Measurements from ENCODE around the gene CEP43. TPM values are rescaled to one million over a fixed set of nuclear protein-coding genes. Genes with fewer than 3 reads are reported as not detected.

The CEP43 gene
- total RNA-seq, 1 experiment from 2014 or later: 34.2 TPM

DNA sequence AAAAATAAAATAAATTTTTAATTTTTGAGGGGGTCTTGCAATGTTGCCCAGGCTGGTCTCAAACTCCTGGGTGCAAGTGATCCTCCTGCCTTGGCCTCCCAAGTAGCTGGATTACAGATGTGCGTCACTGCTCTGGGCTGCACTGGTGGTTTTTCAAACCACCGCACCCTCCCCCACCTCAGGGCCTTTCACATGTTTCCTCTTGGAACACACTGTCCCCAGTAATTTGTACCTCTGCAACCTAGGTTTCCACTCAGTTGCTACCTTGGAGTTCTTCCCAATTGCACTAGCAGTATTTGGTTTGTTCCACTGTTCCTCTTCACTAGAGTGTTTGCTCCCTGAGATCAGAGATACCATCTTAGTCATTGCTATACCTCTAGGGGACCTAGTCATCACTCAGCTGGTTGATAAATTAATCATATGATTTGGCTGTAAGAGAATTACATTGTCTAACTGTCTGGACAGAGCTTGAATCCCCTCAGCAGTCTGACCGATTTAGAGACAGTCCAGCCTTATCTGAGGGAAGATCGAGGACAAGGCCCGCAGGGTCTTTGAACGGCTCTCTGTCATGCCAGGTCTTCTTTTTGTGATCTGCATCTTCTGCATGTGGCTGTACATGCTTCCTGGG, 32.0 kb downstream of the CEP43 start:
- no peak for DNase-seq (ENCODE audit: low spot score)
- Histone ChIP-seq H3K9me3 (ENCODE audit: low read depth, low read length, poor library complexity, severe bottlenecking) (no peaks in the 10 kb centered on the region), H3K4me1 (ENCODE audit: insufficient read depth, low read length, poor library complexity, severe bottlenecking) (no peaks in the 10 kb centered on the region), H3K27me3 (replicated peaks; ENCODE audit: insufficient read depth, low read depth, low read length, poor library complexity) (no peaks in the 10 kb centered on the region), H3K4me3 (ENCODE audit: low read depth, low read length, poor library complexity, severe bottlenecking) (no peak overlapping the region), H3K36me3 (ENCODE audit: insufficient read depth, low read length, poor library complexity, severe bottlenecking) (peaks cover 63% of the 10 kb centered on the region), H3K27ac (ENCODE audit: low read depth, low read length, poor library complexity, severe bottlenecking) (no peak overlapping the region)
- no TSS peak for BruUV-seq (replicated peaks)
- ChIA-PET POLR2A (ENCODE audit: low non-redundant PET) (no interaction called here), CTCF (no interaction called here)
- TF ChIP-seq EZH2 (IDR thresholded peaks at IDR 0.05; ENCODE audit: borderline replicate concordance, low read depth, low read length, poor library complexity, severe bottlenecking) (no peak), CTCF (conservative IDR thresholded peaks at IDR 0.05; ENCODE audit: low read depth, low read length) (no peak)
- intact Hi-C loops (cut with micrococcal nuclease; ENCODE audit: unreplicated experiment): no loop called here

- BruUV-seq (replicated peaks): no TSS peak
- intact Hi-C loops (cut with micrococcal nuclease; ENCODE audit: unreplicated experiment): no loop called here
- H3K4me1 ChIP-seq (ENCODE audit: insufficient read depth, low read length, poor library complexity, severe bottlenecking): no peaks in the 10 kb centered on the region
- H3K9me3 ChIP-seq (ENCODE audit: low read depth, low read length, poor library complexity, severe bottlenecking): no peaks in the 10 kb centered on the region
- ChIA-PET POLR2A (ENCODE audit: low non-redundant PET) (no interaction called here), CTCF (no interaction called here)
- no peak overlapping the region for H3K27ac ChIP-seq (ENCODE audit: low read depth, low read length, poor library complexity, severe bottlenecking)
- no peak overlapping the region for H3K4me3 ChIP-seq (ENCODE audit: low read depth, low read length, poor library complexity, severe bottlenecking)
- TF ChIP-seq CTCF (conservative IDR thresholded peaks at IDR 0.05; ENCODE audit: low read depth, low read length) (no peak), EZH2 (IDR thresholded peaks at IDR 0.05; ENCODE audit: borderline replicate concordance, low read depth, low read length, poor library complexity, severe bottlenecking) (no peak)
- no peaks in the 10 kb centered on the region for H3K27me3 ChIP-seq (replicated peaks; ENCODE audit: insufficient read depth, low read depth, low read length, poor library complexity)
- H3K36me3 ChIP-seq (ENCODE audit: insufficient read depth, low read length, poor library complexity, severe bottlenecking): peaks cover 47% of the 10 kb centered on the region
- no peak for DNase-seq (ENCODE audit: low spot score)
Measured at GRCh38 chr6:167034056-167034455, 34.9 kb downstream of the CEP43 start.

DNA sequence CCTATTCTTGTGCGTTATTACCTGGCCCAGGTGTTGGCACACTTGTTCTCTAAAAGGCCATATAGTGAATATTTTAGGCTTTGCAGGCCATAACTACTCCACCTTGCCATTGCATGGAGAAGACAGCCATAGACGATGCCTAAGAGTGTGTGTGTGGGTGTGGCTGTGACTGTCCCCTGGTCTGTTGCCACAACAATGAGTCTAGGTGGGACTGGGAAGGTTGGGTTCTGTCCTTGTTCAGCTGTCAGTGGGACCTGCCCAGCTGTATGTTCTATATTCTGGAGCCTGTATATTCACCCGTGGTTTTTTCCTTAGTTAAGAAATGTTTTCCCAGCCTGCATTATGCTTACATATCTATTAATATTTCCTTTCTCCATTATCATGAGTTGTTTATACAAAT, 38.6 kb downstream of the CEP43 start:
- TF ChIP-seq EZH2 (IDR thresholded peaks at IDR 0.05; ENCODE audit: borderline replicate concordance, low read depth, low read length, poor library complexity, severe bottlenecking) (no peak), CTCF (conservative IDR thresholded peaks at IDR 0.05; ENCODE audit: low read depth, low read length) (no peak)
- intact Hi-C loops (cut with micrococcal nuclease; ENCODE audit: unreplicated experiment): no loop called here
- BruUV-seq (replicated peaks): no TSS peak
- DNase-seq (ENCODE audit: low spot score): no peak
- no peak overlapping the region for H3K27ac ChIP-seq (ENCODE audit: low read depth, low read length, poor library complexity, severe bottlenecking)
- H3K4me3 ChIP-seq (ENCODE audit: low read depth, low read length, poor library complexity, severe bottlenecking): no peak overlapping the region
- CTCF ChIA-PET: no interaction called here
- POLR2A ChIA-PET (ENCODE audit: low non-redundant PET): no interaction called here
- H3K9me3 ChIP-seq (ENCODE audit: low read depth, low read length, poor library complexity, severe bottlenecking): no peaks in the 10 kb centered on the region
- H3K36me3 ChIP-seq (ENCODE audit: insufficient read depth, low read length, poor library complexity, severe bottlenecking): peaks cover 49% of the 10 kb centered on the region
- no peaks in the 10 kb centered on the region for H3K4me1 ChIP-seq (ENCODE audit: insufficient read depth, low read length, poor library complexity, severe bottlenecking)
- no peaks in the 10 kb centered on the region for H3K27me3 ChIP-seq (replicated peaks; ENCODE audit: insufficient read depth, low read depth, low read length, poor library complexity)

Data from A673 (cell line).